Muscle of arm (tissue), 12 donors: Measurements from ENCODE around the gene FBXL17. TPM values are rescaled to one million over a fixed set of nuclear protein-coding genes. Genes with fewer than 3 reads are reported as not detected.

ENCODE experiments used
- DNase-seq: peaks from one replicate; pipeline ENCODE4 v3.0.0-alpha.2; 2013
- polyA plus RNA-seq, 12 donors: library from polyadenylated mRNA; unstranded; fragments of 120-200 nt; gene quantifications; one replicate each; pipeline ENCODE4 v1.2.1, GENCODE V29; 2013; ENCODE audit not compliant: insufficient read length in 12 of 12

The FBXL17 gene
- polyA plus RNA-seq, 12 donors, result 14.7 to 208 (median 25.1) TPM

DNA sequence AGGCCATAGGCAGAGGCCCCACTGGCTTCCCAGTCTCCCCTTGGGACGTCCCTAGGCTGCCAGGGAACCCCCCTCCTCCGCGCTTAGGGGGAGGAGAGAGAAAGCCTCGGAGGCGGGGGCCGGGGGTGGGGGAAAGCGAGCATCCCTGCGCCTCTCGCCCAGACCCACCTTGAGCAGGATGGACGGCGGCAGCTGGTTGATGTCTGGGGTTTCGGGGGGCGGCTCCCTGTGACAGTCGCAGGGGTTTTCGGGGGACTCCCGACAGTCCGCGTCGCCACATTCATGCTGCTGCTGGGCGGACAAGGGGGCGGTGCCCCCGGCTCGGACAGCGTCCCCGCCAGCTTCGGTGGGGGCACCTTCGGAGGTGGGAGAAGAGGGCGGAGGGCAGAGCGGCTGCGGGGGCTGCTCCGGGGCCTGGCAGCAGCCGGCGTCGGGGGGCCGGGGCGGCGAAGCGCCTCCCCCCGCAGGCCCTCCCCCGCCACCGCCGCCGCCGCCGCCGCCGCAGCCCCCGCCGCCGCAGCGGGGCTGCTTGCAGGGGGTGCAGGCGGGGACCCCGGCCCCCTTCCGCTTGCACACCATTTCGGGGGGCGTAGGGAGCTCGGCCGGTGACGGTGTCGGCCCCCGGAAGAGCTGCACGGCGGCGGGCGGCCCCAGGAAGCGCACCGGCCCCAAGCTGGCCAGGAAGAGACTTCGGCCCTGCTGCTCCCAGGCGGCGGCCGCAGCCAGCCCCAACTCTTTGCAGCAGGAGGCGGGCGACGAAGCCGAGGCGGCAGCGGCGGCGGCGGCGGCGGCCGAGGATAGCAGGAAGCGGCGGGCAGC lies 1.2 kb downstream of the FBXL17 start:
- peak; percentile 56 for DNase-seq

DNA sequence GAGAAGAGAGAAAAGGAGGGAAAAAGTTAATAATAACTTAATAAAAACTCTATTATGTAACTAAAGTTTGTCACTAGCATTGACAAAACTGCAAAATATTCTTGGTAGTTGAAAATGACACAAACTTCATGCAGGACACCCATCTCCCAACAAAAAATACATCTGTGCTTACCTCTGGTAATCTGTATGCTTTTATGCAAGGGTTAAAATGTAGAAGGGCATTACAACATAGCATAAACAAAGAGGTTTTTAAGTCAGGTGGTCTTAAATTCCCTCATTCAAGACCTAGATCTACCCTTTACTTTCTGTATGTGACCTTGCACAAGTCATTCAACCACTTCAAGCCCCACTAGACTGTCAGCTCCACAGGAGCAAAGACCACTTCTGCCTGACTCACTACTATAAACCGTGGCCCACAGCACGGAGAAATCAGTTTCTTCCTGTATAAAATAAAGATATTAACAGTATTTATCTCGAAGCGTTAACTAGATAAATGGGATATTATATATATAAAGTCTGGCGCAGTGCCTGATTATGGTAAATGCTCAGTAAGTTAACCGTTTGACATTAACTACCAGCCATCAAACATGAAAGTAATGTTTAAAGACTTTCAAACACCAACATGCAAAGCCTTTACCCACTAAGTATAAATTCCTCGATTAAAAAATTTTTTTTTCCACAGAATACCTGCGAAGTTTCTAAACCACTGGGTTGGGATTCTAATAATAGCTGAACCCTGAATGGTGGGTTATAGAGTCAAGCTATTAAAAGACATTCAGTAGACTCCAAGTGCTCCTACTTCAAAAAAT lies 2.0 kb downstream of the FBXL17 start:
- peak; percentile 19 for DNase-seq

DNA sequence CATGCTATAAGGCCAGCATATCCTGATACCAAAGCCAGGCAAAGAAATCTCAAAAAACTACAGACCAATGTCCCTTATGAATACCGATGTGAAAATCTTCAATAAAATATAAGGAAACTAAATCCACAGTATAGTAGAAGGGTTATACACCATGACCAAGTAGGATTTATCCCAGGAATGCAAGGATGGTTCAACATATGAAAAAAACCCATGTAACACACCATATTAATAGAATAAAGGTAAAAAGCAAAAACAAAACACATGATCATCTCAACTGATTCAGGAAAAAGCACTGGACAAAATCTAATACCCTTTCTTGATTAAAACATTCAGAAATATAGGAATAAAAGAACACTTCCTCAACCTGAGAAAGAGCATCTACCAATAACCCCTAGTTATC lies 6.1 kb downstream of the FBXL17 start:
- no peak for DNase-seq

DNA sequence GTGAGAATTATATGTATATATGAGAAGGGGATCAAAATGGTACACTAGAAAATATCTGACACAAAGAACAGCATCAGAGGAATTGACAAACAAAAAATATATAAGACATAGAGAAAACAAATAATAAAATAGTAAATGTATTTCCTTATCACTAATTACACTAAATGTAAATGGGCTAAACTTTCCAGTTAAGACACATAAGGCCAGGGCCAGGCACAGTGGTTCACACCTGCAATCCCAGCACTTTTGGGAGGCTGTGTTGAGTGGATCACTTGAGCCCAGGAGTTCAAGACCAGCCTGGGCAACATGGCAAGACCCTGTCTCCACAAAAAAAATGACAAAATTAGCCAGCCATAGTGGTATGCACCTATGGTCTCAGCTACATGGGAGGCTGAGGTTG lies 8.5 kb downstream of the FBXL17 start:
- DNase-seq, result no peak

DNA sequence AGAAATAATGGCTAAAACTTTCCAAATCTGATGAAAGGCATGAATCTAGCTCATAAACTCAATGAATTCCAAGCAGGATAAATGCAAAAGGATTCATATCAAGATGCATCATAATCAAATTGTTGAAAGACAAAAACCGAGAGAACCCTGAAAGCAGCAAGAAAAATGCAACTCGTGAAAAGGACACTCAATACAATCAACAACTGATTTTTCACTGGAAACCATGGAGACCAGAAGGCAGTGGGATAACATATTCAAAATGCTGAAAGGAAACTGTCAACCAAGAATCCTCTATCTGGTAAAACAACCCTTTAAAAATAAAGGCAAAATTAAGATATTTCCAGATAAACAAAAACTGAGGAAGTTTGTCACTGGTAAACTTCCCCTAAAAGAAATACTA lies 9.5 kb downstream of the FBXL17 start:
- no peak for DNase-seq

DNA sequence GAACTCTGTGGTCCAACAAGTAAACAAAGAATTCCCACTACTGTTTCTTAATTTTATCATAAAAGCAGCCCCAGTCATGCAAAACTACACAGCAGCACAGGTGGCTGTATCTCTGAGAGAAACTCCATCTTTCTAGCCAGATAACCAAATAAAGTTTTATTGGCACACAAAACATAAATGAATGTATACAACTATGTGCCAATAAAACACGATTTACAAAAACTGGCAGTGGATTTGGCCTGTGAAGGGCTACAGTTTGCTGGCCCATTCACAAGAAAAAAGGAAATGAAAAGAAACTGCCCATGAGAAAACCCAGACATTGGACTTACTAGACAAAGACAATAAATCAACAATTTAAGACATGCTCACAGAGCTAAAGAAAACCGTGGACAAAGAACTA lies 10.6 kb downstream of the FBXL17 start:
- no peak for DNase-seq

DNA sequence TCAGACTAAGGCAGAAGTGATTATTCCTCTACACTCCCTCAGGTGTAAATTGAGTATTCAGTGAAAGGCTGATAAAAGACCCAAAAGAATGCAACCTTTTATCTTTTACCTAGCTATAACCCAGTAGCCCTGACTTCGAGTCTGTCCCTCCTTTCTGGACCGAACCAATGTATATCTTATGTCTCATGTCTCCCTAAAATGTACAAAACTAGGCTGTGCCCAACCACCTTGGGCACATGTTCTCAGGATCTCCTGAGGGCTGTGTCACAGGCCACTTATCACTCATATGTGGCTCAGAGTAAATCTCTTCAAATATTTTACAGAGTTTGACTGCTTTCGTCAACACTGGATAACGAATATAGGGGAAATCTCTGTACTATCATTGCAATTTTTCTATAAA lies 12.7 kb downstream of the FBXL17 start:
- DNase-seq, result no peak

DNA sequence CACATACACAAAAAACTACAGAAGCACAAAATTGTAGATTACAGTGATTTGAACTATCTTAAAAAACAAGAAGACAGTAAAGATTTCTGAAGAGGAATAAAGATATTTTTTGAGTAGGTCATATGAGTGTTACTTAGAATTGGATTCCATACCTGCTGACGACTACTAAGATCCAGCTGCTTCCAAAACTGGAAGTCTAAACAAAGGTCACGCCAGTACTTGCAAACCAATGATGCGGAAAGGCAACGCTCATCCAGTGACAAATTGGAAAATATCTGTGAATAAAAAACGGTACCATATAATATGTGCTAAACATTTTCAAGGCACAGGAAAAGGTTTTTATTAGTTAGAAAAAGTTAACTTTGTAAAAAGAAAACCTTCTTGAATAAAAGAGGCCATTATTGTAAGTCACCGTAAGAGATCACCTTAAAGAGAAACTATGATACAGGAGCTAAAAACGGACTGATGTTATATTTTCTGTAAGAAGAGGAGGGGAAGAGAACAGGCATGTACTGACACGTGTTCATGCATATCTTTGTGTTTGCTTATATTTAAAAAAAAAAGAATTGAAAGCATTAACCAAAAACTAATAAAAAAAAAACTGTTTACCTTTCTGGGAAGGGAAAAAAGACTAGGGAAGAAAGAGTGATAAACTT lies 14.1 kb downstream of the FBXL17 start:
- no peak for DNase-seq

DNA sequence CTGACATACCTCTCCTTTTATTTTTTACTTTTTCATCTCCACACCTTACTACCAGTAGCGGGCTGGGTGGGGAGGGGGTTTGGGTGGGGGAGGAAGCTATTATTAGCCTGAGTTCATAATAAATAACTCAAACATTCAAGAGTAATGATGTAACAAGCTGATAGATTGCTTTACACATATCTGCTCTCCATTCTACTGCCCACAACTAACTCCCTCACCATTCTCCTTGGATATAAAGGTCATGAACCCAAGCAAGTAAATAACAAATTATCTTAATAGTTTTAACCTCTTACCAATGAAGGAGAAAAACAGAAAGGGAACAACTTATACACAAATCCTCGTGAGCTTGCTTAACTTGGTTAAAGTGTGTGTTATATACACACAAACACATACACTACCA lies 15.4 kb downstream of the FBXL17 start:
- DNase-seq, result no peak

DNA sequence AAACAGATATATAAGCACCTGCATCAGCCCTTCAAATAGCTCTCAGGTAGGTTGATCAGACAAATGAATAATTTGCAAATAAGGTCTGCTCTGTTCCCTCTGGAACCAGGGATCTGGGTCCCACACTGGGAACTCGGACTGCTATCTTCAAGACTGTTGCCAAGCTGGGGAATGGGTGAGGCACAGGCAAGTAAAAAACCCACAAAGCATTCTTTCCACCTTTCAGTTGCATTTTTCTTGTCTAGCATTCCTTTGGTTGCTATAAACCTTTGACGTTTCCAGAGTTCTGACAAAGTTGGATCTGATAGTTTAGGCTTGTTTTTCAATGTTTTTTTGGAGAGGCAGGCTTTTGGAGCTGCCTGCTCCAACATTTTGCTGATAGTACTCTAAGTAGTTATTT lies 20.1 kb downstream of the FBXL17 start:
- no peak for DNase-seq

DNA sequence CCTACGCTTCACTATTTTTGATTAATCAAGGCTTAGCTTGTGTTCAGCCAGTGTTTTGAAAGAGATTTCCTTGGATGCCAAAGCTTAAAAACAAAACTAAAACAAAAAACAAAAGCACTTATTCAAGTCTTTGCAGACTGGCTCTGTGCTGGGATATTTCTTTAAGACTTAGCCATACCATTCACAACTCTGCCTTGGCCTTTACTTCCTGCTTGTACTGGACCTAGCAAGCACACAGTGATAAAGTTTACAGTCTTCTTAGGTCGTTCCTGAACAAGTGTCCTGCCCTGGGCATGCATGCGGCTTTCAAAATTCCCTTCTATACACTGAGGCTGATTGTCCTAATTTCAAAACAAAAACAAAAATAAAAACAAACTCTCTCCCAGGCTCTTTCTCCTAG lies 20.7 kb downstream of the FBXL17 start:
- no peak for DNase-seq

DNA sequence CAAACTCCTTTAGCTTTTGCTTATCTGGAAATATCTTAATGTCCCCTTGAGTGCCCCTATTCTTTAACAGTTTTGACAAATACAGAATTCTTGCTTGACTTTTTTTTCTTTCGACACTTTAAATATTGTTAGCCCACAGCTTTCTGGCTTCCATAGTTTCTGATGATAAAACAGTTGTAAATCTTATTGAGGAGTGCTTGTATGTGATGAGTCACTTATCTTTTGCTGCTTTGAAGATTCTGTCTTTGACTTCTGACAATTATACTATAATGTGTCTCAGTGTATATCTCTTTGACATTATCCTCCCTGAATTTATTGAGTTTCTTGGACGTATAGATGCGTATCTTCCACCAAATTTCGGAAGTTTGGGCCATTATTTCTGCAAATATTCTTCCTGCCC lies 21.6 kb downstream of the FBXL17 start:
- no peak for DNase-seq

DNA sequence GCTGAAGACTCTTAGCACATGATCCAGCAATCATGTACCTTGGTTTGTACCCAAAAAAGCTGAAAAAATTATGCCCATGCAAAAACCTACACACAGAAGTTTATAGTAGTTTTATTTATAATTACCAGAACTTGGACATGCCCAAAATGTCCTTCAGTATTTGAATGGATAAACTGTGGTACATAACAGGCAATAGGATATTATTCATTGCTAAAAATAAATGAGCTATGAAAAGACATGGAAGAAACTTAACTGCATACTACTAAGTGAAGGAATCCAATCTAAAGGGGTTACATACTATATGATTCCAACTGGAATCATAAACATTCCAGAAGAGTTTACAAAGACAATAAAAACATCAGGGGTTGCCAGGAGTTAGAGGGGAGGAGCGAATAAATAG lies 25.6 kb downstream of the FBXL17 start:
- DNase-seq, result no peak

DNA sequence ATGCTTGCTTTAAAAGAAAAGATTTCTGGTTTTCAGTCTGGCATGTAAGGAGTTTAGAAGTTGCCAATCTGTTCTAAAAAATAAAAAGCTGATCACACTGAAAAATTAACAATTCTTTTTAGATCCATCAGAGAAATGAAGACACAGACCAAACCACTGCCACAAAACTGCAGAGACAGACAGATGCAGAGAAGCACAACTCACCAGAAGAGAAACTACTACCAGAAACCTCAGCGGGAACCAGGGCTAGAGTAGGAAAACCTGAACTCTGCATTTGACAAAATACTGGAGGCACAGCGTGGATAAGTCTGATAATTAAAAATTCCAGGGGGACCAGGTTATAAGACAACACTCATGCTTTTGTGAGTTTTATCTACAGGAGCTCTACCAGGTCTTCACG lies 28.8 kb downstream of the FBXL17 start:
- DNase-seq, result no peak

DNA sequence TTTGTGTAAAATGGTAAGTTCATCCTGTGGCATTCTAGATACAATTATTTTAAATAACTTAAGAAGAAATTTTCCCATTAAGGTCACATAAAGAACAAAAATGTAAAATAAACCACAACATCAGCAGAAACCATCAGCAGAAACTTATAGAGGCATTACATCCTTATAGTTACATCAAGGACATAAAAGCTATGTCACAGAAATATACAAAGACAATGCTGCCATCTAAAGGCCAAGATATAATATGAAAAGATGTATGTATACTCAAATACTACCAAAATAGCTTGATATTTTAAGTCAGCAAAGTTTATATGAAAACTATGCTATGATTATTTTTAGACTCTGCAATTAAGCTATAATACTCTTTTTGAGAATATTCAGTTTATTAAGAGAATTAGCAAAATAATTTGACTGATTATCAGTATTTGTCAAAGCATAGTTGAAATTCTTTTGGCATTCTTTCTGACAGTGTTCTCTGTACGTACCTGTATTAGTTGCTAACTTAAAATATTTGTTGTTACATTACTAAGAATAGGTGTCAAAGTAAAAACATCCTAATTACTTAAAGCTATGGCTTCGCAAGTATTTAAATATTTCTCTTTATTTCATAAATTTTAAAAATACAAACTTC lies 36.2 kb downstream of the FBXL17 start:
- DNase-seq, result peak; percentile 34

DNA sequence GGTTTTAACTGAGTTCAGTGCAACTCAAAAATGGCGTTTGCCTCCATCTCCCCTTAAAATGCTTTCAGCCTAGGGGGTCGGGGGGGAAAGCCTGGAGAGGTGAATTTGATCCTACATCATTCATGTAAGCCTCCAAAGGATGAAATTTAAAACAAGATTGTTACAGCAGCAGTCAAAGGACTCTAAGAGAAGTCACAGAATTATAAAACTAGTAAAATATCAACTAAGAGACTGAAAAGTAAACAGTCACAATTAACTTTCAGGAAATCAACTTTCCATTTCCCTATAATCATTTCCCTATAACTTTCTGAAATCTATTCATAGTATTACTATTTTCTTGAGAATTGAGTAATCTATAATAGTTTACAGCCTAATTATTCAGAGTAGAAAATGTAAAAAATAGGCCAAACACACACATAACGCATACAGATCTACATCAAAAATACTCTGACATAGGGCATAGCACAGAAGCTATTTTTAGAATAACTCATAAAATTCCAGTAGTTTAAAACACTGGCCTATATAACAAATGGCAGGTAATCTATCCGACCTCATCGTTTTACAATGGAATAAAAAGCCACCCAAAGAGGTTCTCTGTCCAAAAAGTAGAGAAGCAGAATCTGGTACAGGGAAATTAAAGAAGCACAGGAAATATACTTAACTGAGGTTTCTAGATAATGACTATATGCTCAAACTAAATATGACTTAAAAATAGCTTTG lies 37.6 kb downstream of the FBXL17 start:
- no peak for DNase-seq

DNA sequence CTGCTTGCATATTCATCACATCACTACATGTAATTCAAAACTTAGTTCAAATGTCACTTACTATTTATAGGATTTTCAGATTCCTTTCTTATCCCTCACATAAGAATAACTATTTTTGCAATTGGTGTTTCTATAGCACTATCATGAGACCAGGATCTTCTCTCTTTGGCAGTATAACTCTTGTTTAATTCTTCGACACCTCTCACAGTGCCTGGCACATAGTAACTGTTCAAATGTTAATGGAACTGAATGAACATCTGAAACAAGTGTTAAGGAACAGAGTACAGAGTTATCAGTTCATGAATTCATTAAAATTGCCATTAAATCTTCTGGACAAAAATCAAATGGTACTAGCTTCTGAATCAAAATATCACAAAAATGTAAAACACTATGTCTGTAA lies 40.0 kb downstream of the FBXL17 start:
- DNase-seq, result no peak

DNA sequence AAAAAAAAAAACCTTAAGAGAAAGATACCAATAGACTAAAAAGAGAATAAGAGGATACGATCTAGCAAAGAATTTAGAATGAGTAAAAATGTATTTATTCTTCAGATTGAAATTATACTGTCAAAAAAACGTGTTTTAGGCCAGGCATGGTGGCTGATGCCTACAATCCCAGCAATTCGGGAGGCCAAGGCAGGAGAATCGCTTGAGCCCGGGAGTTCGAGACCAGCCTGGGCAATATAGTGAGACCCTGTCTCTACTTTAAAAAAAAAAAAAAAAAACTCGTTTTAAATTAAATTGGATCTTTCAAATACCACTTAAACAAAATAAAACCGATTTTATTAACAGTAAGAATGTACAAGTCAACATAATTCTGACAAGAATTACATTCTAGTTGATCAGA lies 41.8 kb downstream of the FBXL17 start:
- no peak for DNase-seq

DNA sequence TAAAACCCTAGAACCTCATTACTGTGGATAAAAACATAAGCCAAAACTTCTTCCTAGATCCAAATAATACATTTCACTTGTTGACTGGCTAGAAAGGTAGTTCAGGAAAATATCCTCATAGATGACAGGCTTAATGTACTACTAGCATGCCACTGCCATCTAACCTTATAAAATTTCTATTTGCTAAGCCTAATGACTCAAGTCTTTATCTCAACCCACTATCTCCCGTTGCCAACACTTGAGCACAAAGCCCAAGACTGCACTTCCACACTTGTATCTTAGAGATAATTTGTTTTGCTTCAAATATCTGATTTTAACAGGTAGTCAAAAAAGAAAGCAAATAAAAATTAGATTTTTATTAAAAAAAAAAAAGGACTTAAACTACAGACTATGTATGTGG lies 42.7 kb downstream of the FBXL17 start:
- DNase-seq, result no peak

DNA sequence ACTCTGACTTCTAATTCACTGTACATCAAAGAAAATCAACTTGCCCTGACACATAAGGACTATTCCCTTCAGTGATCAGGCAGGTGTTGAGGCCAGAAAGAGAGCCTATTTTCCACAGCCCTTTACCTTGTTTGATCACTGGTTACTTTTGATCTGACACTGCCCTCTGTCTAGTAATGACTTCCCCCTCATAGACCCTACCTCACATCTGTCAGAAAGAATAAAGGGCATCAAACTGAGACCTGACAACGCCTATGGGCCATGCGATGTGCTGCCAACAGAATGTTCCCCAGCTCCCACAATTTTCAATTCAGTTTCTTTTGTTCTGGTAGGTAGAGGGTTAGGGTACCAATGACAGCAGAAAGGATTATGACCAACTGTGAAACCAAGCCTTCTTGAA lies 47.7 kb downstream of the FBXL17 start:
- DNase-seq, result no peak

DNA sequence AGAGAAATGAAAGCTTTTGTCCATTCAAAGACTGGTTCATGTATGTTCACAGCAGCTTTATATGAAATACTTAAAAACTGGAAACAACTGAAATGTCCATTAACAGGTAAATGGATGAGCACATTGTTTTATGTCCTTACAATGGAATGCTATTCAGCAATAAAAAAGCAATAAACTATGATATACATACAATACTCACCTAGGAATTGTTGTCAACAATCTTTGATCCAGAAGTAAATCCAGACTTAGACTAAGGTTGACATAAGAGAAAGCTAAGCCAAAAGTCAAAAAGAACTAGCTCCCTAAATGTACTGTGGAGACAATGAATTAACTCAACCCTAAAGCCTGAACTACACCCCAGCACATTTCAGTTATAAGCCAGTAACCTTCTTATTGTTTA lies 54.9 kb downstream of the FBXL17 start:
- DNase-seq, result no peak

DNA sequence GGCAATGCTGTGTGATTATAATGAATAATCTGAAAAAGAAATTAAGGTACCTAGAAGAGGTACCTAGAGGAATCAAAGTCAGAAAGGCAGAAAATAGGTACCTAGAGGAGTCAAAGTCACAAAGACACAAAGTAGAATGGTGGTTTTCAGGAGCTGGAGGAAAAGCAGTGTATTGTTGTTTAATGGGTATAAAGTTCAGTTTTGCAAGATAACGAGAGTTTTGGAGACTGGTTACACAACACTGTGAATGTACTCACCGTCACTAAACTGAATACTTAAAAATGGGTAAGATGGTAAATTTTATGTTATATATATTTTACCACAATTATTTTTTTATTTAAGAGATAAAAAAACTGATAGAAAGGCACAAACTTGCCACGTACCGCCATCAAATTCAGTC lies 57.0 kb downstream of the FBXL17 start:
- no peak for DNase-seq
